Vagina (tissue), 2 donors: ENCODE results near the gene NOC4L. TPM values are rescaled to one million over a fixed set of nuclear protein-coding genes. Genes with fewer than 3 reads are reported as not detected.

ENCODE experiments used
- DNase-seq, 2 donors: peaks; one replicate each; pipeline ENCODE4 v3.0.0-alpha.2; 2017; ENCODE audit errors: extremely low spot score in 2 of 2
- H3K27ac ChIP-seq: fragments of 200-600 bp; sonication (generic); one replicate; pipeline ENCODE4 v1.5.1; 2019
- H3K27me3 ChIP-seq: fragments of 200-600 bp; sonication (generic); one replicate; pipeline ENCODE4 v1.5.1; 2019
- H3K36me3 ChIP-seq, 2 donors: fragments of 200-600 bp; sonication (generic); one replicate each; pipeline ENCODE4 v1.5.1; 2017 to 2019
- H3K4me1 ChIP-seq: fragments of 200-600 bp; sonication (generic); one replicate; pipeline ENCODE4 v1.5.1; 2019
- H3K4me3 ChIP-seq, 2 donors: fragments of 200-600 bp; sonication (generic); 1 replicate in 1 of 2; 2 replicates in 1 of 2; pipeline ENCODE4 v1.5.1; 2016 to 2019
- H3K9me3 ChIP-seq: fragments of 200-600 bp; sonication (generic); one replicate; pipeline ENCODE4 v1.5.1; 2019
- CTCF ChIP-seq, 3 experiments: fragments of 450-650 bp in 2 of 3; fragments of 200-600 bp in 1 of 3; sonication (generic) in 1 of 3; IDR thresholded peaks; one replicate each; pipeline ENCODE4 v1.5.1; 2017 to 2019; ENCODE audit warnings: antibody characterized with exemption in 3 of 3, mild to moderate bottlenecking in 2 of 3, moderate library complexity in 2 of 3
- POLR2A ChIP-seq, 2 donors: fragments of 450-650 bp; IDR thresholded peaks; one replicate each; pipeline ENCODE4 v1.6.1; 2017; ENCODE audit warnings: antibody characterized with exemption in 2 of 2, mild to moderate bottlenecking in 2 of 2, moderate library complexity in 2 of 2
- POLR2AphosphoS5 ChIP-seq, 2 donors: sonication (generic); formaldehyde crosslinking; IDR thresholded peaks; one replicate each; pipeline ENCODE4 v1.9.0; 2017; ENCODE audit warnings: antibody characterized with exemption in 2 of 2, mild to moderate bottlenecking in 2 of 2, low read depth in 1 of 2; ENCODE audit not compliant: insufficient read depth in 1 of 2
- intact Hi-C: fragments of 100-400 bp; cut with DNase I; formaldehyde crosslinking; loops from one replicate; pipeline ENCODE4 v1.15.1; 2023
- total RNA-seq: library from RNA; depleted of rRNA; stranded (reverse); fragments of >200 nt; gene quantifications from one replicate; pipeline ENCODE4 v1.2.3, GENCODE V29; 2016

Gene NOC4L
- total RNA-seq, 1 donor from 2014 or later: 13.0 TPM

- no peak overlapping the region for H3K27ac ChIP-seq
- no peaks in the 10 kb centered on the region for H3K36me3 ChIP-seq
- intact Hi-C loops: no loop called here
- H3K4me1 ChIP-seq: no peaks in the 10 kb centered on the region
- no peak for TF ChIP-seq POLR2A (IDR thresholded peaks at IDR 0.05)
- no peak for TF ChIP-seq CTCF (IDR thresholded peaks at IDR 0.05)
- no peak for TF ChIP-seq POLR2AphosphoS5 (IDR thresholded peaks at IDR 0.05; ENCODE audit: insufficient read depth in 1 of 2, low read depth in 1 of 2)
- DNase-seq: no peak
- no peak overlapping the region for H3K4me3 ChIP-seq
- no peaks in the 10 kb centered on the region for H3K9me3 ChIP-seq
- no peaks in the 10 kb centered on the region for H3K27me3 ChIP-seq
Observed at GRCh38 chr12:132170094-132170636, 25.9 kb downstream of the NOC4L start.

- no peak for TF ChIP-seq CTCF (IDR thresholded peaks at IDR 0.05)
- Histone ChIP-seq H3K4me3 (no peak overlapping the region), H3K9me3 (no peaks in the 10 kb centered on the region), H3K27me3 (no peaks in the 10 kb centered on the region), H3K27ac (no peak overlapping the region), H3K4me1 (no peaks in the 10 kb centered on the region), H3K36me3 (no peaks in the 10 kb centered on the region)
- intact Hi-C loops: no loop called here
- DNase-seq: no peak
Observed at GRCh38 chr12:132170637-132171292, 26.5 kb downstream of the NOC4L start.

GRCh38 chr12:132171293-132171967, 27.2 kb downstream of the NOC4L start:
- TF ChIP-seq CTCF (IDR thresholded peaks at IDR 0.05): no peak
- no peak for TF ChIP-seq POLR2A (IDR thresholded peaks at IDR 0.05)
- no peak for TF ChIP-seq POLR2AphosphoS5 (IDR thresholded peaks at IDR 0.05; ENCODE audit: insufficient read depth in 1 of 2, low read depth in 1 of 2)
- Histone ChIP-seq H3K27me3 (no peaks in the 10 kb centered on the region), H3K4me3 (no peak overlapping the region), H3K9me3 (no peaks in the 10 kb centered on the region), H3K36me3 (no peaks in the 10 kb centered on the region), H3K27ac (no peak overlapping the region), H3K4me1 (no peaks in the 10 kb centered on the region)
- no peak for DNase-seq
- intact Hi-C loops: no loop called here

- TF ChIP-seq POLR2A (IDR thresholded peaks at IDR 0.05): no peak
- Histone ChIP-seq H3K9me3 (no peaks in the 10 kb centered on the region), H3K36me3 (no peaks in the 10 kb centered on the region), H3K27me3 (no peaks in the 10 kb centered on the region), H3K27ac (no peak overlapping the region), H3K4me3 (no peak overlapping the region), H3K4me1 (no peaks in the 10 kb centered on the region)
- intact Hi-C loops: no loop called here
- no peak for DNase-seq
Observed at GRCh38 chr12:132171968-132172521, 27.8 kb downstream of the NOC4L start.

- Histone ChIP-seq H3K4me1 (no peaks in the 10 kb centered on the region), H3K4me3 (no peak overlapping the region), H3K27me3 (no peaks in the 10 kb centered on the region), H3K36me3 (no peaks in the 10 kb centered on the region), H3K9me3 (no peaks in the 10 kb centered on the region), H3K27ac (no peak overlapping the region)
- no peak for TF ChIP-seq POLR2A (IDR thresholded peaks at IDR 0.05)
- no peak for TF ChIP-seq POLR2AphosphoS5 (IDR thresholded peaks at IDR 0.05; ENCODE audit: insufficient read depth in 1 of 2, low read depth in 1 of 2)
- TF ChIP-seq CTCF (IDR thresholded peaks at IDR 0.05): no peak
- no peak for DNase-seq
- intact Hi-C loops: no loop called here
Observed at GRCh38 chr12:132172619-132173018, 28.4 kb downstream of the NOC4L start.
